Measurements from ENCODE around the gene OAS1. TPM values are rescaled to one million over a fixed set of nuclear protein-coding genes. Genes with fewer than 3 reads are reported as not detected.

OAS1 gene
- total RNA-seq, 6 experiments from 2014 or later, result not detected

DNA sequence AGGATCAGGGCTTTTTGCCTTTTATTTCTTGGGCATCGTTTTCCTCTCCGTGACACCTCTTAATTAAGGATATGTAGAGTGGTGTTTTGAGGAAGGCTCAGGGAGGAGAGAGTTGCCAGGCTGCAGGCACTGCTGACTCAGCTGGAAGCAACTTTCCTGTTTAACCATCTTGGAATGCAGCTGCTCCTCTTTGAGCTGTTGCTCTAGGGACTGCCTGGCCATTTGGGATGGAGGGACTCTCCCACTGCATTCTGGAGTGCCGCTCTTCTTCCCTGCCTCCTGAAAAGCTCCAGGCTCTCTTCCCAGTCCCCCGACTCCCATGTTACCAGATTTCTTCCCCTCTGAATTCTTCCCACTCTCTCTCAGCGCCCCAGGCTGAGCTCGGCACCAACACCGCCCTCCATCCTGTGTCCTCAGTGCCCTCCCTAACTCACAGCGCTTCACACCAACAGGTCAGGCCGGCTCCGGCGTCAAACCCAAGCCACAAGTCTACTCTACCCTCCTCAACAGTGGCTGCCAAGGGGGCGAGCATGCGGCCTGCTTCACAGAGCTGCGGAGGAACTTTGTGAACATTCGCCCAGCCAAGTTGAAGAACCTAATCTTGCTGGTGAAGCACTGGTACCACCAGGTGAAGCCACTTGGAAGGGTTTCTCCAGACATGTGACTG lies 37.4 kb downstream of the OAS1 start:
- H3K36me3 Mint-ChIP-seq (ENCODE audit: low read depth), result peaks cover 7% of the 10 kb centered on the region; the same call in 1 of the 2 replicates
- no peak for DNase-seq
- no peak overlapping the region for H3K27ac Mint-ChIP-seq
- TF ChIP-seq, protein P1, sequence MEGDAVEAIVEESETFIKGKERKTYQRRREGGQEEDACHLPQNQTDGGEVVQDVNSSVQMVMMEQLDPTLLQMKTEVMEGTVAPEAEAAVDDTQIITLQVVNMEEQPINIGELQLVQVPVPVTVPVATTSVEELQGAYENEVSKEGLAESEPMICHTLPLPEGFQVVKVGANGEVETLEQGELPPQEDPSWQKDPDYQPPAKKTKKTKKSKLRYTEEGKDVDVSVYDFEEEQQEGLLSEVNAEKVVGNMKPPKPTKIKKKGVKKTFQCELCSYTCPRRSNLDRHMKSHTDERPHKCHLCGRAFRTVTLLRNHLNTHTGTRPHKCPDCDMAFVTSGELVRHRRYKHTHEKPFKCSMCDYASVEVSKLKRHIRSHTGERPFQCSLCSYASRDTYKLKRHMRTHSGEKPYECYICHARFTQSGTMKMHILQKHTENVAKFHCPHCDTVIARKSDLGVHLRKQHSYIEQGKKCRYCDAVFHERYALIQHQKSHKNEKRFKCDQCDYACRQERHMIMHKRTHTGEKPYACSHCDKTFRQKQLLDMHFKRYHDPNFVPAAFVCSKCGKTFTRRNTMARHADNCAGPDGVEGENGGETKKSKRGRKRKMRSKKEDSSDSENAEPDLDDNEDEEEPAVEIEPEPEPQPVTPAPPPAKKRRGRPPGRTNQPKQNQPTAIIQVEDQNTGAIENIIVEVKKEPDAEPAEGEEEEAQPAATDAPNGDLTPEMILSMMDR (IDR thresholded peaks at IDR 0.05), result no peak
- H3K4me3 Mint-ChIP-seq, result no peak overlapping the region
- H3K4me1 Mint-ChIP-seq (ENCODE audit: low read depth), result peaks cover 11% of the 10 kb centered on the region
- no peaks in the 10 kb centered on the region for H3K27me3 Mint-ChIP-seq (ENCODE audit: insufficient read depth)
- H3K9me3 Mint-ChIP-seq, result no peaks in the 10 kb centered on the region

GRCh38 chr12:112945515-112945914 lies 38.8 kb downstream of the OAS1 start:
- TF ChIP-seq, protein P1 (IDR thresholded peaks at IDR 0.05), result no peak
- Mint-ChIP-seq H3K27ac (no peak overlapping the region), H3K4me1 (ENCODE audit: low read depth) (no peaks in the 10 kb centered on the region), H3K27me3 (ENCODE audit: insufficient read depth) (no peaks in the 10 kb centered on the region), H3K36me3 (ENCODE audit: low read depth) (peaks cover 7% of the 10 kb centered on the region; the same call in 1 of the 2 replicates), H3K4me3 (no peak overlapping the region), H3K9me3 (no peaks in the 10 kb centered on the region)
- no peak for DNase-seq

GRCh38 chr12:112946236-112947000 lies 39.7 kb downstream of the OAS1 start:
- H3K36me3 Mint-ChIP-seq (ENCODE audit: low read depth), result peaks cover 7% of the 10 kb centered on the region; the same call in 1 of the 2 replicates
- no peaks in the 10 kb centered on the region for H3K9me3 Mint-ChIP-seq
- H3K27ac Mint-ChIP-seq, result no peak overlapping the region
- DNase-seq, result no peak
- H3K4me3 Mint-ChIP-seq, result no peak overlapping the region
- TF ChIP-seq, protein P1 (IDR thresholded peaks at IDR 0.05), result no peak
- H3K4me1 Mint-ChIP-seq (ENCODE audit: low read depth), result no peaks in the 10 kb centered on the region
- H3K27me3 Mint-ChIP-seq (ENCODE audit: insufficient read depth), result no peaks in the 10 kb centered on the region

GRCh38 chr12:112947314-112947713 lies 40.6 kb downstream of the OAS1 start:
- peaks cover 7% of the 10 kb centered on the region for H3K36me3 Mint-ChIP-seq (ENCODE audit: low read depth)
- H3K4me1 Mint-ChIP-seq (ENCODE audit: low read depth), result no peaks in the 10 kb centered on the region
- H3K27me3 Mint-ChIP-seq (ENCODE audit: insufficient read depth), result no peaks in the 10 kb centered on the region
- H3K27ac Mint-ChIP-seq, result no peak overlapping the region
- H3K9me3 Mint-ChIP-seq, result no peaks in the 10 kb centered on the region
- H3K4me3 Mint-ChIP-seq, result no peak overlapping the region
- TF ChIP-seq, protein P1 (IDR thresholded peaks at IDR 0.05), result no peak
- DNase-seq, result no peak

- no peak overlapping the region for H3K27ac Mint-ChIP-seq
- H3K4me1 Mint-ChIP-seq (ENCODE audit: low read depth), result no peaks in the 10 kb centered on the region
- TF ChIP-seq, protein P1 (IDR thresholded peaks at IDR 0.05), result no peak
- H3K27me3 Mint-ChIP-seq (ENCODE audit: insufficient read depth), result no peaks in the 10 kb centered on the region
- H3K36me3 Mint-ChIP-seq (ENCODE audit: low read depth), result peaks cover 7% of the 10 kb centered on the region
- no peak overlapping the region for H3K4me3 Mint-ChIP-seq
- DNase-seq, result no peak
- H3K9me3 Mint-ChIP-seq, result no peaks in the 10 kb centered on the region
These were observed 41.0 kb downstream of the OAS1 start for GRCh38 chr12:112947761-112948160.
